ENCODE results near the gene ALPK3. TPM values are rescaled to one million over a fixed set of nuclear protein-coding genes. Genes with fewer than 3 reads are reported as not detected.

ALPK3 gene
- total RNA-seq, 1 experiment from 2014 or later = 17.7 TPM

DNA sequence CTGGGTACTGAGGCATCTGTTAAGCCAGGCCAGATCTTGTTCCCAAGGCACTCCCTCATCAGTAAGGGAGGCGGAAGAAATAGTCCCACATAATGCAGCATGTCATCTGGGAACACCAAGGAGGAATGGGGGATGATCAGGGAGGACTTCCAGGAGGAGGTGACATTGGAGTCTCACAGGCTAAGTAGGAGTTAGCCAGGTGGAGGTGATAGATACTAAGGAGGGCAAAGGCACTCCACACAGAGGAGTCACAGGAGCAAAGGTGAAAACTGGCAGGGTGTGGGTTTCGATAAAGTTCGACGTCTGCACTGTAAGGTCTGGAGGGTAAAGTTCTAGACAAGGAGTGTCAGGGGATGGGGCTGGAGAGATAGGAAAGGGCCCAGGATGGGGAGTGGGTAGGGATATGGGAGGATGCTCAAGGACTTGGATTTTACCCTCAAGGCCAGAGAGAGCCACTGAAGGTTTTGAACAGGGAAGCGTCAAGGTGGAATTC is 73.6 kb downstream of the ALPK3 start:
- H3K79me2 ChIP-seq (ENCODE audit: insufficient read depth, low read length) = no peaks in the 10 kb centered on the region
- H2BK20ac ChIP-seq (ENCODE audit: low read depth, low read length, poor library complexity, severe bottlenecking) = no peak overlapping the region
- no peak overlapping the region for H3K9ac ChIP-seq (ENCODE audit: extremely low read depth, insufficient read length, low read length)
- no peak overlapping the region for H2BK15ac ChIP-seq (ENCODE audit: low read depth, low read length)
- H3K9me3 ChIP-seq (ENCODE audit: control insufficient read depth, low read depth, low read length) = no peaks in the 10 kb centered on the region
- H2BK120ac ChIP-seq (ENCODE audit: low read depth, low read length, poor library complexity, severe bottlenecking) = no peak overlapping the region
- no peak overlapping the region for H3K4ac ChIP-seq (ENCODE audit: low read depth, low read length)
- H3K27me3 ChIP-seq (ENCODE audit: insufficient read depth, low read length) = no peaks in the 10 kb centered on the region
- no peak overlapping the region for H2AFZ ChIP-seq (ENCODE audit: low read length)
- H3K18ac ChIP-seq (ENCODE audit: insufficient read length, low read depth, low read length) = no peak overlapping the region
- Mint-ChIP-seq H3K27me3 (ENCODE audit: low read depth) (peaks cover 8% of the 10 kb centered on the region), H3K4me3 (no peak overlapping the region), H3K36me3 (ENCODE audit: insufficient read depth in 1 of 3, low read depth in 3 of 3) (no peaks in the 10 kb centered on the region), H3K9me3 (no peaks in the 10 kb centered on the region), H3K27ac (peak overlapping the region in 1 of 3 experiments; percentile 2; a peak in 1 of 7 replicates), H3K4me1 (peaks cover 15 to 18% of the 10 kb centered on the region in 2 experiments)
- no peaks in the 10 kb centered on the region for H4K20me1 ChIP-seq (ENCODE audit: control insufficient read depth, insufficient read depth, insufficient read length)
- H2AK5ac ChIP-seq (ENCODE audit: insufficient read length, low read length) = no peak overlapping the region
- H3T11ph ChIP-seq (ENCODE audit: low read length) = no peak overlapping the region
- H3K4me2 ChIP-seq (ENCODE audit: insufficient read depth, insufficient read length, low read length) = no peak overlapping the region
- H3K14ac ChIP-seq (ENCODE audit: insufficient read depth, low read length) = no peak overlapping the region; the same call in 1 of the 2 replicates
- no peaks in the 10 kb centered on the region for H3K23me2 ChIP-seq (ENCODE audit: insufficient read length, low read depth, low read length, poor library complexity, severe bottlenecking)
- no peak overlapping the region for H3K23ac ChIP-seq (ENCODE audit: insufficient read length, low read depth, low read length)
- TF ChIP-seq, protein P1, sequence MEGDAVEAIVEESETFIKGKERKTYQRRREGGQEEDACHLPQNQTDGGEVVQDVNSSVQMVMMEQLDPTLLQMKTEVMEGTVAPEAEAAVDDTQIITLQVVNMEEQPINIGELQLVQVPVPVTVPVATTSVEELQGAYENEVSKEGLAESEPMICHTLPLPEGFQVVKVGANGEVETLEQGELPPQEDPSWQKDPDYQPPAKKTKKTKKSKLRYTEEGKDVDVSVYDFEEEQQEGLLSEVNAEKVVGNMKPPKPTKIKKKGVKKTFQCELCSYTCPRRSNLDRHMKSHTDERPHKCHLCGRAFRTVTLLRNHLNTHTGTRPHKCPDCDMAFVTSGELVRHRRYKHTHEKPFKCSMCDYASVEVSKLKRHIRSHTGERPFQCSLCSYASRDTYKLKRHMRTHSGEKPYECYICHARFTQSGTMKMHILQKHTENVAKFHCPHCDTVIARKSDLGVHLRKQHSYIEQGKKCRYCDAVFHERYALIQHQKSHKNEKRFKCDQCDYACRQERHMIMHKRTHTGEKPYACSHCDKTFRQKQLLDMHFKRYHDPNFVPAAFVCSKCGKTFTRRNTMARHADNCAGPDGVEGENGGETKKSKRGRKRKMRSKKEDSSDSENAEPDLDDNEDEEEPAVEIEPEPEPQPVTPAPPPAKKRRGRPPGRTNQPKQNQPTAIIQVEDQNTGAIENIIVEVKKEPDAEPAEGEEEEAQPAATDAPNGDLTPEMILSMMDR (conservative IDR thresholded peaks at IDR 0.05) = no peak
- no peaks in the 10 kb centered on the region for H3K79me1 ChIP-seq (ENCODE audit: insufficient read depth, low read depth, low read length, poor library complexity, severe bottlenecking)
- no peak overlapping the region for H4K91ac ChIP-seq (ENCODE audit: insufficient read length, low read depth, low read length)
- WGBS (ENCODE audit: extremely low coverage, insufficient read length, low lambda C conversion rate) = no CpG with 5 or more reads among the region's 5 CpGs
- H2BK12ac ChIP-seq (ENCODE audit: insufficient read length, low read depth, low read length) = no peak overlapping the region
- H3K27ac ChIP-seq (ENCODE audit: insufficient read length, low read depth, low read length) = no peak overlapping the region
- H4K8ac ChIP-seq (replicated peaks; ENCODE audit: insufficient read length, low read depth, low read length) = no peak overlapping the region
- no peak overlapping the region for H2BK5ac ChIP-seq (ENCODE audit: insufficient read length, low read length)
- H3K56ac ChIP-seq (ENCODE audit: insufficient read length, low read depth, low read length) = no peak overlapping the region
- DNase-seq = no peak
- no peak overlapping the region for H4K5ac ChIP-seq (ENCODE audit: insufficient read length, low read depth, low read length)
- no peaks in the 10 kb centered on the region for H3K4me1 ChIP-seq (ENCODE audit: insufficient read depth, low read length)

All from H9 (cell line).